Measurements from ENCODE around the gene RPL6.
"Not testable (repeated sequence)": the region's sequence is repeated elsewhere in the genome, so short reads cannot be mapped to it uniquely, and the experiment has no call there.

Gene RPL6

DNA sequence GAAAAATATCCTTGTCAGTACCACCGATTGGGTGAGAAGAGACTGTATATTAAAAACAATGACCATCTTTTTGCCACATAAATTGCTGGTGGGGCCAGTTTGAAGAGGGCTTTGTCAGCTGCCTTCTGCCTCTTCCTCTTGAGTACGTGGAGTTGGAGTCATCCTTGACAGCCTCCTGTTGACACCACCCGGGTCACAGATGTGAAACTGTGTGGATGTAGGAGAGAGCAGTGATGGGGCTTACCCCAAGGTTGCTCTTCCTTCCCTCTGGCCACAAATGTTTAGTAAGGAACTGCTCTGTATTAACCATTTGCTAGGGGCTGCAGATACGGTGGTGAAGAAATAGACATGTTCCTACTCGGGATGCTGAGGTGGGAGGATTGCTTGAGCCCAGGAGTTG, 21.5 kb upstream of the RPL6 start:
- peak overlapping the region; percentile 81 for H3K27ac Mint-ChIP-seq
- H3K9me3 Mint-ChIP-seq (ENCODE audit: low read depth): no peaks in the 10 kb centered on the region

DNA sequence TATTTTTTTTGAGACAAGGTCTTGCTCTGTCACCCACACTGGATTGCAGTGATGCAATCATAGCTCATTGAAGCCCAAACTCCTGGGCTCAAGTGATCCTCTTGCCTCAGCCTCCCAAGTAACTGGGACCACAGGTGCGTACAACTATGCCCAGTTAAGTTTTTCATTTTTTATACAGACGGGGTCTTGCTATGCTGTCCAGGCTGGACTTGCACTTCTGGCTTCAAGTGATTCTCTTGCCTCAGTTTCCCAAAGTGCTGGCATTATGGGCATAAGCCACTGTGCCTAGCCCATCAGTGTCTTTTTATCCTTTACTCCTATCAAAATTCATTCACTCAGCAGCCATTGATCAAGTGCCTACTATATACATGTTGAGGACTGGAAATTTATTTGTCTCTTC, 18.4 kb upstream of the RPL6 start:
- Mint-ChIP-seq H3K27ac (no peak overlapping the region), H3K4me1 (ENCODE audit: low read depth) (peaks cover 45% of the 10 kb centered on the region), H3K27me3 (no peaks in the 10 kb centered on the region), H3K4me3 (no peak overlapping the region), H3K9me3 (ENCODE audit: low read depth) (no peaks in the 10 kb centered on the region), H3K36me3 (peaks cover 6% of the 10 kb centered on the region)

More for the DNA sequence above, 21.5 kb upstream of the RPL6 start:
- no peaks in the 10 kb centered on the region for H3K27me3 Mint-ChIP-seq
- peaks cover 6% of the 10 kb centered on the region for H3K36me3 Mint-ChIP-seq
- H3K4me3 Mint-ChIP-seq: peak overlapping the region; percentile 25
- H3K4me1 Mint-ChIP-seq (ENCODE audit: low read depth): peaks cover 33% of the 10 kb centered on the region

- no peak overlapping the region for H3K27ac Mint-ChIP-seq
- no peaks in the 10 kb centered on the region for H3K9me3 Mint-ChIP-seq (ENCODE audit: low read depth)
- H3K36me3 Mint-ChIP-seq: peaks cover 3% of the 10 kb centered on the region
- H3K4me1 Mint-ChIP-seq (ENCODE audit: low read depth): peaks cover 49% of the 10 kb centered on the region
- no peaks in the 10 kb centered on the region for H3K27me3 Mint-ChIP-seq
- H3K4me3 Mint-ChIP-seq: no peak overlapping the region
Observed at GRCh38 chr12:112425582-112426382, 16.4 kb upstream of the RPL6 start.

DNA sequence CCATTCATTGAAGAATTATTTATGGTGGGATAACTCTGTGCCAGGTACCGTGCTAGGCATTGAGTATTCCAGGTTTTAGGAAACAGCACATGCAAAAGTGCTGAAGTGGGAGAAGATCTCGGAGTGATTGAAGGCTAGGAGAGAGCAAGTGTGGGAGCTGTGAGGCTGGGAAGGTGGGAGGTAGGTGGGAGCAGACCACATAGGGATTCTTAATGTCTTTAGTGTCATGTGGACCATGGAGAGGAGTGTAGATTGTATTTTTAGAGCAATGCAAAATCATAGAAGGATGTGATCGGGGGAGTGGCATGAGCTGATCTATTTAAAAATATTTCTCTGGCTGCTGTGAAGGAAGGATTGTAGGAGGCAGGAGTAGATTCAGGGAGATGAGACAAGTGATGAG, 14.7 kb upstream of the RPL6 start:
- no peak overlapping the region for H3K27ac Mint-ChIP-seq
- no peaks in the 10 kb centered on the region for H3K9me3 Mint-ChIP-seq (ENCODE audit: low read depth)
- peak overlapping the region; percentile 21 for H3K4me3 Mint-ChIP-seq
- no peaks in the 10 kb centered on the region for H3K27me3 Mint-ChIP-seq
- peaks cover 5% of the 10 kb centered on the region for H3K36me3 Mint-ChIP-seq
- peaks cover 60% of the 10 kb centered on the region for H3K4me1 Mint-ChIP-seq (ENCODE audit: low read depth)

GRCh38 chr12:112422531-112422930, 13.1 kb upstream of the RPL6 start:
- H3K9me3 Mint-ChIP-seq (ENCODE audit: low read depth): no peaks in the 10 kb centered on the region
- peaks cover 53% of the 10 kb centered on the region for H3K4me1 Mint-ChIP-seq (ENCODE audit: low read depth)
- H3K4me3 Mint-ChIP-seq: peak overlapping the region; percentile 42
- no peaks in the 10 kb centered on the region for H3K27me3 Mint-ChIP-seq
- H3K27ac Mint-ChIP-seq: no peak overlapping the region
- peaks cover 2% of the 10 kb centered on the region for H3K36me3 Mint-ChIP-seq

DNA sequence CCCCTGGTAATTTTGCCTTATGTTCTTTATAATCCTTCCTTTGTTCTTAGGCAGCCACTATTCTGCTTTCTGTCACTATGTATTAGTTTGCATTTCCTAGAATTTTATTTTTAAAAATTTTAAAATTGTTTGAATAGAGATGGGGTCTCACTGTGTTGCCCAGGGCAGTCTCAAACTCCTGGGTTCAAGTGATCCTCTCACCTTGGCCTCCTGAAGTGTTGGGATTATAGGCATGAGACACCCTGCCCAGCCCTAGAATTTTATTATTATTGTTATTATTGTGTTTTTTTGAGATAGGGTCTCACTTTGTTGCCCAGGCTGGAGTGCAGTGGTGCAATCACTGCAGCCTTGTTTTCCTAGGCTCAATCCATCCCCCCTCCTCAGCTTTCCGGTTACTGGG, 12.0 kb upstream of the RPL6 start:
- Mint-ChIP-seq H3K4me3 (peak overlapping the region; percentile 92), H3K27ac (no peak overlapping the region), H3K9me3 (ENCODE audit: low read depth) (no peaks in the 10 kb centered on the region), H3K27me3 (no peaks in the 10 kb centered on the region), H3K4me1 (ENCODE audit: low read depth) (peaks cover 53% of the 10 kb centered on the region), H3K36me3 (peaks cover 2% of the 10 kb centered on the region)

DNA sequence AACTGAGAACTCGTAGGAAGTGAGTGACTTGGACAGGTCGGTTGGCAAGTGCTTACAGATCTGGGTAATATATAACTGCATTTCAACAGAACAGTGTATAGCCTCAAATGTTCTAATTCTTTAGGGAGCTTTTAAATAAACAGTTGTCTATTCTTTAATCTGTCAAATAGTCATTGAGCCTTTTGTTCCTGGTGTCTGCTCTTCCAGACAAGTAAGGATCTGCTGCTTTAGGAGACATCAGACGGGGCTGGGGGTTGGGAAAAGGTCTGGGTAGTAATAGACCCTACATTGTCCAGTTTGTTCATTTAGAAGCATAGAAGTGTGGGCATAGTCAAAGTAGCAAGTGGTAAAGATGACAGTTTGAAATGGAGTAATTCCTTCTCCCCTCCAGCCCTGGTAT, 11.3 kb upstream of the RPL6 start:
- H3K36me3 Mint-ChIP-seq: peaks cover 2% of the 10 kb centered on the region
- H3K27me3 Mint-ChIP-seq: no peaks in the 10 kb centered on the region
- peaks cover 50% of the 10 kb centered on the region for H3K4me1 Mint-ChIP-seq (ENCODE audit: low read depth)
- H3K27ac Mint-ChIP-seq: peak overlapping the region; percentile 70
- H3K4me3 Mint-ChIP-seq: peak overlapping the region; percentile 92
- H3K9me3 Mint-ChIP-seq (ENCODE audit: low read depth): no peaks in the 10 kb centered on the region

- Mint-ChIP-seq H3K27ac (peak overlapping the region; percentile 93), H3K4me1 (ENCODE audit: low read depth) (peaks cover 47% of the 10 kb centered on the region), H3K27me3 (no peaks in the 10 kb centered on the region), H3K9me3 (ENCODE audit: low read depth) (no peaks in the 10 kb centered on the region), H3K36me3 (peaks cover 2% of the 10 kb centered on the region), H3K4me3 (peak overlapping the region; percentile 92)
Observed at GRCh38 chr12:112419297-112420133, 10.1 kb upstream of the RPL6 start.

- no peaks in the 10 kb centered on the region for H3K9me3 Mint-ChIP-seq (ENCODE audit: low read depth)
- H3K36me3 Mint-ChIP-seq: peaks cover 2% of the 10 kb centered on the region
- peak within 1 kb of the TSS; percentile 98 for H3K4me3 Mint-ChIP-seq
- no peaks in the 10 kb centered on the region for H3K27me3 Mint-ChIP-seq
- H3K27ac Mint-ChIP-seq: peak within 1 kb of the TSS; percentile 96
- H3K4me1 Mint-ChIP-seq (ENCODE audit: low read depth): peaks cover 40% of the 10 kb centered on the region
Observed at GRCh38 chr12:112418608-112419296, 9.3 kb upstream of the RPL6 start, which contains the start of gene PTPN11. PTPN11 (plus strand) TSS chr12:112418947; CDS start chr12:112419112, 165 bp downstream.

GRCh38 chr12:112418273-112418607, 8.8 kb upstream of the RPL6 start:
- H3K36me3 Mint-ChIP-seq: peaks cover 2% of the 10 kb centered on the region
- H3K4me1 Mint-ChIP-seq (ENCODE audit: low read depth): peaks cover 39% of the 10 kb centered on the region
- peak overlapping the region; percentile 98 for H3K4me3 Mint-ChIP-seq
- no peaks in the 10 kb centered on the region for H3K9me3 Mint-ChIP-seq (ENCODE audit: low read depth)
- H3K27ac Mint-ChIP-seq: peak overlapping the region; percentile 96
- no peaks in the 10 kb centered on the region for H3K27me3 Mint-ChIP-seq

GRCh38 chr12:112415457-112415856, 6.1 kb upstream of the RPL6 start:
- H3K27ac Mint-ChIP-seq; H3K4me3 Mint-ChIP-seq; H3K36me3 Mint-ChIP-seq; H3K27me3 Mint-ChIP-seq; H3K9me3 Mint-ChIP-seq (ENCODE audit: low read depth): not testable (repeated sequence)
- H3K4me1 Mint-ChIP-seq (ENCODE audit: low read depth): peaks cover 19% of the 10 kb centered on the region

DNA sequence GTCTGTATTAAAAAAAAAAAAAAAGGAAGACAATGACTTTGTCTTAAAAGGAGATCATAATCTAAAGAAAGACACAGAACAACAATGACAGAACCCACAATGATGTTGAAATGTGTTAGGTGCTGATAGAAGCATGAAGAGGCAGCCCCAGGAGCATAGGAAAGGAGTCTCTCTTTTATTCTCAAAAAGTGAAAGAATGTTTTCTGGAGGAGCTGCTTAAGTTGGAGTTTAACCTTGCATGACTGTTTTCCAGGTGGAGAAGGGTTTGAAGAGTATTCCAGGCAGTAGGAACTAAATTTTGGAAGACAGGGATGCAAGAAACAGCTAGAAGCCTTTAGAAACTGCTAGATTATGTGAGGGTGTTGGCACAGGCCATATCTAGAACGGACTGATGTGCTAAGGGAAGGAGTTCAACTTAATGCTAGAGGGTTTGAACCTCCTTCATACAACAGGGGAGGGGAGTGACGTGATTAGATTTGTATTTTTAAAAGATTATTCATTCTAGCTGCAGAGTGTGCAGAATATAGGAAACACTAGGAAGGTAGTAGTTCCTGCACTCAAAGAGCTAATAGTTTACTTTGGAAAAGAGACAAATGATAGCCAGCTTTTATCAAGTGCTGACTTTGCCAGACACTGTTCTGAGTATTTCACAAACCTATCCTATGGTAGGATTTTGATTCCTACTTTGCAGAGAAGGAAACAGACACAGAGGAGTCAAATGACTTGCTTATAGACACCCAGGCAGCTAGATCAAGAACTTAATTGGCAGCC, 4.6 kb upstream of the RPL6 start:
- no peaks in the 10 kb centered on the region for H3K36me3 Mint-ChIP-seq
- H3K27ac Mint-ChIP-seq: no peak overlapping the region
- no peak overlapping the region for H3K4me3 Mint-ChIP-seq
- H3K27me3 Mint-ChIP-seq: no peaks in the 10 kb centered on the region
- H3K4me1 Mint-ChIP-seq (ENCODE audit: low read depth): peaks cover 10% of the 10 kb centered on the region
- H3K9me3 Mint-ChIP-seq (ENCODE audit: low read depth): no peaks in the 10 kb centered on the region

DNA sequence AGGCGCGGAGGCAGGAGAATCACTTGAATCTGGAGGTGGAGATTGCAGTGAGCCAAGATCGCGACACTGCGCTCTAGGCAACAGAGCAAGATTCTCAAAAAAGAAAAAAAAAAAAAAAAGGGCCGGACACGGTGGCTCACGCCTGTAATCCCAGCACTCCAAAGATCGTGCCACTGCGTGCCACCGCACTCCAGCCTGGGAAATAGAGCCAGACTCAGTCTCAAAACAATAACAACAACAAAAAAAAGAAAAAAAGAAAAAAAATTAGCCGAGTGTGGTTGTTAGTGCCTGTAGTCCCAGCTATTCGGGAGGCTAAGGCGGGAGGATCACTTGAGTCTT, 470 bp upstream of the RPL6 start:
- Mint-ChIP-seq H3K36me3 (peaks cover 19% of the 10 kb centered on the region), H3K9me3 (ENCODE audit: low read depth) (no peaks in the 10 kb centered on the region), H3K4me1 (ENCODE audit: low read depth) (peaks cover 37% of the 10 kb centered on the region), H3K4me3 (peak overlapping the region; percentile 100), H3K27ac (peak overlapping the region; percentile 100), H3K27me3 (no peaks in the 10 kb centered on the region)

- Mint-ChIP-seq H3K4me1 (ENCODE audit: low read depth) (peaks cover 39% of the 10 kb centered on the region), H3K36me3 (peaks cover 19% of the 10 kb centered on the region), H3K27ac (peak overlapping the region; percentile 100), H3K27me3 (no peaks in the 10 kb centered on the region), H3K4me3 (peak overlapping the region; percentile 100), H3K9me3 (ENCODE audit: low read depth) (no peaks in the 10 kb centered on the region)
Observed at GRCh38 chr12:112408621-112409020, 784 bp downstream of the RPL6 start.
